ENCODE data around the gene AFF3.

DNA sequence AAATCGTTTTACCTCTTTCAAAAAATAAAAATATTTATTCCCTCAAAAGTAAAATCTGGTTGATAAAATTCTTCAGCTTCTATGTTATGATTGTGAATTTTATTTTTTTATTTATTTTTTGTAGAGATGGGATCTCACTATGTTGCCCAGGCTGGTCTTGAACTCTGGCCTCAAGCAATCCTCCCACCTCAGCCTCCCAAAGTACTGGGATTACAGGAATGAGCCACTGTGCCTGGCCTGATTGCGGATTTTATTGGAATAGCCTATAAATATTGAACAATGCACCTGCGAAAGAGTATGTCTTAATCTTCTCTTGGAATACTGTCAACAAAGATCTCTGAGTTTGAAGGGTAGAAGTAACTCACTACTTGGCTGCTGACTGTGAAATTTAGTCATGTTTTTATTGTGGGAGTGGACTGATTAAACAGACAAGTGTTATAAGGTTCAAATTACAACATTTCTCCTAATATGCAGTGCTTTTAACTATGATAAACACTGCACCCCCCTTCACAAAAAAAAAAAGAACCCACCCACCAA lies 138.0 kb downstream of the AFF3 start:
- TF ChIP-seq, protein P1, sequence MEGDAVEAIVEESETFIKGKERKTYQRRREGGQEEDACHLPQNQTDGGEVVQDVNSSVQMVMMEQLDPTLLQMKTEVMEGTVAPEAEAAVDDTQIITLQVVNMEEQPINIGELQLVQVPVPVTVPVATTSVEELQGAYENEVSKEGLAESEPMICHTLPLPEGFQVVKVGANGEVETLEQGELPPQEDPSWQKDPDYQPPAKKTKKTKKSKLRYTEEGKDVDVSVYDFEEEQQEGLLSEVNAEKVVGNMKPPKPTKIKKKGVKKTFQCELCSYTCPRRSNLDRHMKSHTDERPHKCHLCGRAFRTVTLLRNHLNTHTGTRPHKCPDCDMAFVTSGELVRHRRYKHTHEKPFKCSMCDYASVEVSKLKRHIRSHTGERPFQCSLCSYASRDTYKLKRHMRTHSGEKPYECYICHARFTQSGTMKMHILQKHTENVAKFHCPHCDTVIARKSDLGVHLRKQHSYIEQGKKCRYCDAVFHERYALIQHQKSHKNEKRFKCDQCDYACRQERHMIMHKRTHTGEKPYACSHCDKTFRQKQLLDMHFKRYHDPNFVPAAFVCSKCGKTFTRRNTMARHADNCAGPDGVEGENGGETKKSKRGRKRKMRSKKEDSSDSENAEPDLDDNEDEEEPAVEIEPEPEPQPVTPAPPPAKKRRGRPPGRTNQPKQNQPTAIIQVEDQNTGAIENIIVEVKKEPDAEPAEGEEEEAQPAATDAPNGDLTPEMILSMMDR (IDR thresholded peaks at IDR 0.05) = no peak
- TF ChIP-seq POLR2AphosphoS5 (IDR thresholded peaks at IDR 0.05) = no peak

Data from stomach (tissue), 4 donors.